PFSK-1 (cell line): ENCODE measurements around the gene NPW.

Source experiments
- FOXP2 ChIP-seq: optimal IDR thresholded peaks from 2 replicates; pipeline ENCODE3; 2011; ENCODE audit warnings: borderline replicate concordance, control low read depth, inconsistent platforms; ENCODE audit not compliant: insufficient read depth; ENCODE audit errors: extremely low read length, extremely low read depth
- POLR2AphosphoS5 ChIP-seq: IDR thresholded peaks from 2 replicates; pipeline ENCODE4 v1.6.1; 2012; ENCODE audit warnings: low read depth, mild to moderate bottlenecking, control low read depth, low read length, moderate library complexity
- REST ChIP-seq, 2 experiments: IDR thresholded peaks; 2 replicates each; pipeline versions ENCODE4 v1.6.1 to v1.8.0; 2011 to 2012; ENCODE audit warnings: low read depth in 2 of 2, low read length in 2 of 2, control low read depth in 1 of 2, inconsistent platforms in 1 of 2, mild to moderate bottlenecking in 1 of 2, moderate library complexity in 1 of 2; ENCODE audit not compliant: insufficient read depth in 1 of 2
- SIN3A ChIP-seq: IDR thresholded peaks from 2 replicates; pipeline ENCODE4 v1.6.1; 2012; ENCODE audit warnings: mild to moderate bottlenecking, low read length, moderate library complexity, borderline replicate concordance; ENCODE audit not compliant: insufficient read depth
- TAF1 ChIP-seq: IDR thresholded peaks from 2 replicates; pipeline ENCODE4 v1.6.1; 2012; ENCODE audit warnings: low read length, control low read depth, borderline replicate concordance; ENCODE audit not compliant: insufficient read depth

NPW gene

GRCh38 chr16:2008009-2008526, 11.5 kb upstream of the NPW start:
- TF ChIP-seq FOXP2 = no peak
- TF ChIP-seq SIN3A = 0 out of 2 replicates have a peak, but pooled peaks have one; percentile 32

- TF ChIP-seq SIN3A = 0 out of 2 replicates have a peak, but pooled peaks have one; percentile 6
- TF ChIP-seq POLR2AphosphoS5 = no peak
Measured at GRCh38 chr16:2008631-2009163, 10.9 kb upstream of the NPW start.

GRCh38 chr16:2009164-2009711, 10.3 kb upstream of the NPW start:
- TF ChIP-seq SIN3A (no peak), FOXP2 (no peak), TAF1 (no peak), REST (IDR thresholded peaks at IDR 0.05; ENCODE audit: insufficient read depth in 1 of 2, low read depth in 2 of 2, low read length in 2 of 2) (no peak), POLR2AphosphoS5 (no peak)

DNA sequence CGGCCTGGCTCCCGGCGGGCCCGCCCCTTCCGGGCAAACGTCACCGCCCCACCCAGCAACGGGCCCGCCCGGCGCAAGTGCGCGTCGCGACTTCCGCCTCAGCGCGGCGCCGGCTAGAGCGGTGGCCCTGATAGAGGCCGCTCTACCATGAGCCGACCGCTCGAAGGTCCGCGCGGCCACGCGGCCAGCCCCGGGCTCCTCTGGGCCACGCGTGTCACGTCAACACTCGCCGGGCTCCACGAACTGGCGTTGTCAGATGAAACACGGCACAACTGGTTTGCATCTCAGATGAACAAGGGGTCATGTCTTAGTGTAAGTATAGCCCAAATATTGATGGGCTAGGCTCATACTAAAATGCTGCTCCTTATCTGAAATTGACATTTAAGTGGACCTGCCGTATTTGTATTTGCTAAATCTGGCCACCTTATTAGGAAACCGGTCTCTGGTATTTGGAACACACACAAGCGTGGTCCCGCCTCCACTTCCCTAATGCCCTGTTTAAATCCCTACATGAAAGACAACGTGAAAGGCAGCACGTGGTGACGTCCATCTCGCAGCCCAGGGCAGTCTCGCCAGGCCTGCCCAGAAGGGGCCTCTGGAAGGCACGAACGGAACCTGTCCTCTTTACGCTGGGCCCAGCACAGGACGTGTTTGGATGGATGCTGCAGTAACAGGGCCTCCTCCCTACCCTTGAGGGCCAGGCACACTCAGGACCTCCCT, 9.6 kb upstream of the NPW start, which contains the start of gene ZNF598:
ZNF598 (minus strand) TSS at position 31 of the 720 bp plus-strand sequence.
- TF ChIP-seq TAF1 (peak; percentile 73; the same call in 1 of the 2 replicates), SIN3A (no peak), FOXP2 (no peak), REST (IDR thresholded peaks at IDR 0.05; ENCODE audit: insufficient read depth in 1 of 2, low read depth in 2 of 2, low read length in 2 of 2) (peak in 1 of 2 experiments; percentile 39; a peak in 2 of 4 replicates), POLR2AphosphoS5 (peak; percentile 71)

- TF ChIP-seq SIN3A (no peak), POLR2AphosphoS5 (no peak), TAF1 (no peak), FOXP2 (no peak), REST (IDR thresholded peaks at IDR 0.05; ENCODE audit: insufficient read depth in 1 of 2, low read depth in 2 of 2, low read length in 2 of 2) (no peak)
Measured at GRCh38 chr16:2013527-2013926, 6.1 kb upstream of the NPW start.
